A549 treated with Hydrocortisone at 1 μM for 4 hours (cell line): ENCODE measurements around the gene CTTNBP2NL. TPM values are rescaled to one million over a fixed set of nuclear protein-coding genes. Genes with fewer than 3 reads are reported as not detected.

ENCODE experiments used
- total RNA-seq: library from RNA; stranded (reverse); fragments of 200-300 nt; extraction: Qiagen RNA extraction; gene quantifications from 5 replicates; pipeline ENCODE4 v1.2.3, GENCODE V29; 2022

The CTTNBP2NL gene, protein sequence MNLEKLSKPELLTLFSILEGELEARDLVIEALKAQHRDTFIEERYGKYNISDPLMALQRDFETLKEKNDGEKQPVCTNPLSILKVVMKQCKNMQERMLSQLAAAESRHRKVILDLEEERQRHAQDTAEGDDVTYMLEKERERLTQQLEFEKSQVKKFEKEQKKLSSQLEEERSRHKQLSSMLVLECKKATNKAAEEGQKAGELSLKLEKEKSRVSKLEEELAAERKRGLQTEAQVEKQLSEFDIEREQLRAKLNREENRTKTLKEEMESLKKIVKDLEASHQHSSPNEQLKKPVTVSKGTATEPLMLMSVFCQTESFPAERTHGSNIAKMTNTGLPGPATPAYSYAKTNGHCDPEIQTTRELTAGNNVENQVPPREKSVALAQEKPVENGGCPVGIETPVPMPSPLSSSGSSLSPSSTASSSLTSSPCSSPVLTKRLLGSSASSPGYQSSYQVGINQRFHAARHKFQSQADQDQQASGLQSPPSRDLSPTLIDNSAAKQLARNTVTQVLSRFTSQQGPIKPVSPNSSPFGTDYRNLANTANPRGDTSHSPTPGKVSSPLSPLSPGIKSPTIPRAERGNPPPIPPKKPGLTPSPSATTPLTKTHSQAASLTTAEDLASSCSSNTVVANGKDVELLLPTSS
- 4.9 to 7.3 TPM (median 7.1 TPM) in 5 replicates for total RNA-seq

GRCh38 chr1:112395821-112396652 lies at the start of gene CTTNBP2NL:
Gene CTTNBP2NL, plus strand, starts transcription at chr1:112396214. Its CDS starts 19,952 bp downstream, at chr1:112416166.

GRCh38 chr1:112508278-112509004 lies 112.4 kb downstream of the CTTNBP2NL start, which contains the start of gene WNT2B:
Gene WNT2B, plus strand, starts transcription at chr1:112508965. Its CDS starts 298 bp downstream, at chr1:112509263.

Other genes with a start within 250 kb of the CTTNBP2NL start
- 0.13 to 0.29 TPM (median 0.23 TPM) in 5 replicates for gene WNT2B, start 112.8 kb downstream of the CTTNBP2NL start, total RNA-seq
- 11.0 to 13.0 TPM (median 11.9 TPM) in 5 replicates for gene ST7L, start 222.9 kb downstream of the CTTNBP2NL start, total RNA-seq
- 54.3 to 77.4 TPM (median 60.8 TPM) in 5 replicates for gene CAPZA1, start 223.6 kb downstream of the CTTNBP2NL start, total RNA-seq